ENCODE measurements around the gene SNX5.

- TF ChIP-seq CBX8 (IDR thresholded peaks at IDR 0.05; ENCODE audit: borderline replicate concordance, low read depth, low read length) = no peak
- no peak for TF ChIP-seq SAP30 (IDR thresholded peaks at IDR 0.05; ENCODE audit: insufficient read depth, insufficient replicate concordance, low read length)
- TF ChIP-seq, protein P1, sequence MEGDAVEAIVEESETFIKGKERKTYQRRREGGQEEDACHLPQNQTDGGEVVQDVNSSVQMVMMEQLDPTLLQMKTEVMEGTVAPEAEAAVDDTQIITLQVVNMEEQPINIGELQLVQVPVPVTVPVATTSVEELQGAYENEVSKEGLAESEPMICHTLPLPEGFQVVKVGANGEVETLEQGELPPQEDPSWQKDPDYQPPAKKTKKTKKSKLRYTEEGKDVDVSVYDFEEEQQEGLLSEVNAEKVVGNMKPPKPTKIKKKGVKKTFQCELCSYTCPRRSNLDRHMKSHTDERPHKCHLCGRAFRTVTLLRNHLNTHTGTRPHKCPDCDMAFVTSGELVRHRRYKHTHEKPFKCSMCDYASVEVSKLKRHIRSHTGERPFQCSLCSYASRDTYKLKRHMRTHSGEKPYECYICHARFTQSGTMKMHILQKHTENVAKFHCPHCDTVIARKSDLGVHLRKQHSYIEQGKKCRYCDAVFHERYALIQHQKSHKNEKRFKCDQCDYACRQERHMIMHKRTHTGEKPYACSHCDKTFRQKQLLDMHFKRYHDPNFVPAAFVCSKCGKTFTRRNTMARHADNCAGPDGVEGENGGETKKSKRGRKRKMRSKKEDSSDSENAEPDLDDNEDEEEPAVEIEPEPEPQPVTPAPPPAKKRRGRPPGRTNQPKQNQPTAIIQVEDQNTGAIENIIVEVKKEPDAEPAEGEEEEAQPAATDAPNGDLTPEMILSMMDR (IDR thresholded peaks at IDR 0.05; ENCODE audit: control extremely low read depth in 1 of 3, insufficient read depth in 1 of 3, low read depth in 1 of 3, low read length in 3 of 3) = no peak
- no peak for TF ChIP-seq CREB1 (IDR thresholded peaks at IDR 0.05)
- no peak for TF ChIP-seq KDM4A (IDR thresholded peaks at IDR 0.05; ENCODE audit: low read depth, low read length, severe bottlenecking)
- TF ChIP-seq TCF12 (IDR thresholded peaks at IDR 0.05; ENCODE audit: low read depth, low read length) = no peak
- no peak for TF ChIP-seq PHF8 (conservative IDR thresholded peaks at IDR 0.05; ENCODE audit: low read depth, low read length)
- no peak for TF ChIP-seq TAF1 (IDR thresholded peaks at IDR 0.05; ENCODE audit: low read depth, low read length)
- TF ChIP-seq YY1 (IDR thresholded peaks at IDR 0.05; ENCODE audit: low read depth, low read length) = no peak
Observed at GRCh38 chr20:17941826-17942196, 26.8 kb downstream of the SNX5 start.
